GM18861 (cell line): ENCODE measurements around the gene CCDC187.
"Not testable (repeated sequence)": the region's sequence is repeated elsewhere in the genome, so short reads cannot be mapped to it uniquely, and the experiment has no call there.

ENCODE experiments used
- ATAC-seq: cut with Tn5 transposase; IDR thresholded peaks from one replicate; pipeline ENCODE4 v1.9.1; 2021; ENCODE audit not compliant: unreplicated experiment

The CCDC187 gene

GRCh38 chr9:136273244-136273865, 30.5 kb downstream of the CCDC187 start:
- no peak for ATAC-seq

- no peak for ATAC-seq
Measured at GRCh38 chr9:136270173-136270705, 33.7 kb downstream of the CCDC187 start.

- ATAC-seq, result no peak
Measured at GRCh38 chr9:136268735-136269134, 35.2 kb downstream of the CCDC187 start.

GRCh38 chr9:136268318-136268717, 35.6 kb downstream of the CCDC187 start:
- ATAC-seq, result no peak

GRCh38 chr9:136267261-136268111, 36.4 kb downstream of the CCDC187 start:
- ATAC-seq, result no peak

GRCh38 chr9:136266641-136267040, 37.3 kb downstream of the CCDC187 start:
- ATAC-seq, result not testable (repeated sequence)

GRCh38 chr9:136265561-136266355, 38.1 kb downstream of the CCDC187 start:
- ATAC-seq, result no peak

- no peak for ATAC-seq
Measured at GRCh38 chr9:136264441-136265405, 39.2 kb downstream of the CCDC187 start.

GRCh38 chr9:136264031-136264430, 39.9 kb downstream of the CCDC187 start:
- ATAC-seq, result no peak

- no peak for ATAC-seq
Measured at GRCh38 chr9:136262671-136263178, 41.2 kb downstream of the CCDC187 start.

- no peak for ATAC-seq
Measured at GRCh38 chr9:136261686-136262430, 42.0 kb downstream of the CCDC187 start.

GRCh38 chr9:136260936-136261472, 42.9 kb downstream of the CCDC187 start:
- ATAC-seq, result no peak

- no peak for ATAC-seq
Measured at GRCh38 chr9:136260521-136260920, 43.4 kb downstream of the CCDC187 start.

GRCh38 chr9:136259836-136260235, 44.1 kb downstream of the CCDC187 start:
- no peak for ATAC-seq

- ATAC-seq, result no peak
Measured at GRCh38 chr9:136259517-136259813, 44.4 kb downstream of the CCDC187 start.

GRCh38 chr9:136258786-136259516, 44.9 kb downstream of the CCDC187 start:
- no peak for ATAC-seq

GRCh38 chr9:136258299-136258625, 45.6 kb downstream of the CCDC187 start:
- no peak for ATAC-seq

GRCh38 chr9:136257381-136258298, 46.3 kb downstream of the CCDC187 start:
- no peak for ATAC-seq
